ENCODE results near the gene ZNF555. TPM values are rescaled to one million over a fixed set of nuclear protein-coding genes. Genes with fewer than 3 reads are reported as not detected.

The ZNF555 gene
- total and polyA plus RNA-seq, 9 of the 15 experiments (the other 6 are each of a cell fraction or from before 2014, with no cell fraction given) = 2.0 to 6.7 (median 5.4) TPM

GRCh38 chr19:2837430-2837829 is 3.8 kb upstream of the ZNF555 start:
- DNase-seq (ENCODE audit: extremely low read depth in 1 of 4, low spot score in 3 of 4) (no peak), ATAC-seq (no peak), FAIRE-seq (no peak)
- TF ChIP-seq ARID2 (IDR thresholded peaks at IDR 0.05) = no peak
- TF ChIP-seq, protein P1, sequence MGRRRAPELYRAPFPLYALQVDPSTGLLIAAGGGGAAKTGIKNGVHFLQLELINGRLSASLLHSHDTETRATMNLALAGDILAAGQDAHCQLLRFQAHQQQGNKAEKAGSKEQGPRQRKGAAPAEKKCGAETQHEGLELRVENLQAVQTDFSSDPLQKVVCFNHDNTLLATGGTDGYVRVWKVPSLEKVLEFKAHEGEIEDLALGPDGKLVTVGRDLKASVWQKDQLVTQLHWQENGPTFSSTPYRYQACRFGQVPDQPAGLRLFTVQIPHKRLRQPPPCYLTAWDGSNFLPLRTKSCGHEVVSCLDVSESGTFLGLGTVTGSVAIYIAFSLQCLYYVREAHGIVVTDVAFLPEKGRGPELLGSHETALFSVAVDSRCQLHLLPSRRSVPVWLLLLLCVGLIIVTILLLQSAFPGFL (CRISPR knock-in tag; IDR thresholded peaks at IDR 0.05) = no peak
- Histone ChIP-seq H3K9ac (ENCODE audit: insufficient read depth in 1 of 2, low read depth in 2 of 2, low read length in 2 of 2) (no peak overlapping the region), H3K4me3 (no peak overlapping the region), H3K79me2 (ENCODE audit: control insufficient read depth, insufficient read depth, low read length) (peaks cover 7% of the 10 kb centered on the region; the same call in 1 of the 3 replicates), H3K27me3 (ENCODE audit: control insufficient read depth in 2 of 2, insufficient read depth in 2 of 2, low read length in 2 of 2) (no peaks in the 10 kb centered on the region), H3K27ac (ENCODE audit: extremely low read depth, low read depth, low read length) (no peak overlapping the region), H3K9me1 (ENCODE audit: control insufficient read depth, insufficient read depth, low read length) (no peaks in the 10 kb centered on the region), H3K4me1 (replicated peaks in 1 of 2; ENCODE audit: control insufficient read depth in 2 of 2, insufficient read depth in 2 of 2, low read length in 2 of 2) (peaks cover 5 to 20% of the 10 kb centered on the region in 2 experiments; a peak in 4 of 5 replicates), H4K20me1 (replicated peaks; ENCODE audit: control insufficient read depth, insufficient read depth, low read length) (no peaks in the 10 kb centered on the region), H3K9me3 (replicated peaks; ENCODE audit: control insufficient read depth, insufficient read depth, low read depth, low read length) (peaks cover 26% of the 10 kb centered on the region), H3K4me2 (ENCODE audit: insufficient read depth, low read length) (no peak overlapping the region), H3K36me3 (ENCODE audit: control insufficient read depth, insufficient read depth, low read length) (no peaks in the 10 kb centered on the region), H2AFZ (ENCODE audit: low read depth, low read length) (no peak overlapping the region)
- CTCF ChIA-PET (ENCODE audit: low intra/inter-chr PET ratio) = no interaction called here
- intact Hi-C loops (cut with micrococcal nuclease) (no loop called here), in situ Hi-C loops (cut with MboI) (no loop called here)
- BruUV-seq (replicated peaks) = no TSS peak
- POLR2A ChIA-PET = interaction anchor here (1.9 kb wide), 1 partner anchor 13 kb away, joined by 5 read pairs; no protein-coding TSS in a partner anchor
- 30% methylated on average over 2 of the region's 4 CpGs for WGBS (ENCODE audit: insufficient coverage, low coverage, missing lambda C conversion rate)

DNA sequence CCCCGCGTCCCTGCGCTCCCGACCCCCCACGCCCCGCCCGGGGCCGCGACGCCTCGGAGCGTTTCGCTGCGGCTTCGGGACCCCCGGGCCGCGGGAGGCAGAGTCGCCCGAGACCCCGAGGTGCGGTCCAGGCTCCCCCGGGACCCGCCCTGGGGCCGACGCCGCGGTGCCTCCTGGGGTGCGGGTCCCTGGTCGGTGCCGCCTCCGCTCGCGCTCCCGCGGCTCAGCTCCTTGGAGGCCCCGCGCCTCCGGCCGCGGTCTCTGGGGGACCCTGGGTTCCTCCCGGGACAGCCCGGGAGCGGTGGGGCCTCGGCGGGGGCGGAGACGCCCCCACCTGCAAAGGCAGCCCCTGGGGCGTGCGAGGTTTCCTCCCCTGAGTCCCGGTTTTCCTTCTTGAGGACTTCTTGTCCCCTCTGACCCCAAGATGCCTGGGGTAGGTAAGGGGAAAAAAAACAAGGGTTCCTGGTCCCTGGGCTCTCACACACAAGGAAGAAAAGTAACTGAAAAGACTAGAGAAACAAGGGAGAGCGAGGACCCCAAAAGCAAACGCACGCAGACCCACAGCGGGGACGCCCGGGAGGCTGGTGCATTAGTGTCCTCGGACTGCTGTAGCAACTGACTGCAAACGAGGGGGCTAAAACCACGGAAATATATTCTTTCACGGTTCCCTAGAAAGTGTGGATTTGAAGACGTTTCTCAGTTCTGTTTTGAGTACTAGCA is 740 bp downstream of the ZNF555 start:
- ChIA-PET POLR2A (interaction anchor here (0.6 to 1.3 kb wide), 10 partner anchors 13 to 109 kb away, joined by 3 to 6 read pairs (median 4); no protein-coding TSS in a partner anchor), CTCF (ENCODE audit: low intra/inter-chr PET ratio) (no interaction called here)
- Histone ChIP-seq H3K79me2 (ENCODE audit: control insufficient read depth, insufficient read depth, low read length) (peaks cover 8% of the 10 kb centered on the region; the same call in 2 of the 3 replicates), H3K27me3 (ENCODE audit: control insufficient read depth in 2 of 2, insufficient read depth in 2 of 2, low read length in 2 of 2) (no peaks in the 10 kb centered on the region), H3K4me1 (replicated peaks in 1 of 2; ENCODE audit: control insufficient read depth in 2 of 2, insufficient read depth in 2 of 2, low read length in 2 of 2) (peaks cover 6 to 24% of the 10 kb centered on the region in 2 experiments; a peak in 4 of 5 replicates), H3K9ac (ENCODE audit: insufficient read depth in 1 of 2, low read depth in 2 of 2, low read length in 2 of 2) (peak overlapping the region; percentile 90 to 93), H3K27ac (ENCODE audit: extremely low read depth, low read depth, low read length) (peak overlapping the region; percentile 96), H3K4me2 (ENCODE audit: insufficient read depth, low read length) (peak overlapping the region; percentile 87), H3K9me1 (ENCODE audit: control insufficient read depth, insufficient read depth, low read length) (no peaks in the 10 kb centered on the region), H3K9me3 (replicated peaks; ENCODE audit: control insufficient read depth, insufficient read depth, low read depth, low read length) (0 out of 2 replicates have a peak, but pooled peaks cover 3% of the 10 kb centered on the region), H4K20me1 (replicated peaks; ENCODE audit: control insufficient read depth, insufficient read depth, low read length) (no peaks in the 10 kb centered on the region), H2AFZ (ENCODE audit: low read depth, low read length) (peak overlapping the region; percentile 91), H3K4me3 (peak overlapping the region; percentile 83), H3K36me3 (ENCODE audit: control insufficient read depth, insufficient read depth, low read length) (no peaks in the 10 kb centered on the region)
- ATAC-seq (peak; percentile 37), DNase-seq (ENCODE audit: extremely low read depth in 1 of 4, low spot score in 3 of 4) (peak; percentile 20 to 61 (median 50)), FAIRE-seq (peak; percentile 75)
- intact Hi-C loops (cut with micrococcal nuclease) (loop anchor here (1.0 kb wide), 1 partner anchor 108 kb away; no protein-coding TSS in a partner anchor), in situ Hi-C loops (cut with MboI) (no loop called here)
- 7% methylated on average over 45 of the region's 62 CpGs for WGBS (ENCODE audit: insufficient coverage, low coverage, missing lambda C conversion rate)
- TSS peak; percentile 44 for BruUV-seq (replicated peaks)
- TF ChIP-seq TAF9B (IDR thresholded peaks at IDR 0.05; ENCODE audit: partially characterized antibody) (no peak), ZNF12 (CRISPR knock-in tag; IDR thresholded peaks at IDR 0.05) (no peak), BHLHE40 (IDR thresholded peaks at IDR 0.05; ENCODE audit: low read length) (no peak), ILF3 (IDR thresholded peaks at IDR 0.05; ENCODE audit: borderline replicate concordance) (0 out of 2 replicates have a peak, but pooled peaks have one; percentile 3), BRD4 (IDR thresholded peaks at IDR 0.05) (no peak), MCM5 (IDR thresholded peaks at IDR 0.05; ENCODE audit: low read depth) (no peak), RBBP5 (IDR thresholded peaks at IDR 0.05; ENCODE audit: borderline replicate concordance, insufficient read depth, low read length, poor library complexity, severe bottlenecking) (peak; percentile 18), MAFG (tag; conservative IDR thresholded peaks at IDR 0.05) (no peak)

All from K562 (cell line).